Spleen (tissue), 7 donors: Measurements from ENCODE around the gene METTL21C.

Experiments used
- POLR2AphosphoS5 ChIP-seq, 3 donors: sonication (generic); formaldehyde crosslinking; IDR thresholded peaks; one replicate each; pipeline ENCODE4 v1.5.1; 2017; ENCODE audit warnings: antibody characterized with exemption in 3 of 3
- TF ChIP-seq, protein P1 (sequence below), 11 experiments: fragments of 200-600 bp in 7 of 11; fragments of 450-650 bp in 4 of 11; sonication (generic) in 4 of 11; IDR thresholded peaks in 8 of 11; conservative IDR thresholded peaks in 3 of 11; 1 replicate in 7 of 11; 2 replicates in 4 of 11; pipeline versions ENCODE4 v1.4.0 to v1.8.0; 2016 to 2021; ENCODE audit warnings: antibody characterized with exemption in 11 of 11, inconsistent platforms in 4 of 11, mild to moderate bottlenecking in 1 of 11
- donor health status: DM: no; HTN: no; CAD: no; lungs with moderate emphysema.
- donor health status: DM: no; HTN: no; CAD: no.
- donor health status: DM: no; HTN: no; CAD: no.

DNA sequence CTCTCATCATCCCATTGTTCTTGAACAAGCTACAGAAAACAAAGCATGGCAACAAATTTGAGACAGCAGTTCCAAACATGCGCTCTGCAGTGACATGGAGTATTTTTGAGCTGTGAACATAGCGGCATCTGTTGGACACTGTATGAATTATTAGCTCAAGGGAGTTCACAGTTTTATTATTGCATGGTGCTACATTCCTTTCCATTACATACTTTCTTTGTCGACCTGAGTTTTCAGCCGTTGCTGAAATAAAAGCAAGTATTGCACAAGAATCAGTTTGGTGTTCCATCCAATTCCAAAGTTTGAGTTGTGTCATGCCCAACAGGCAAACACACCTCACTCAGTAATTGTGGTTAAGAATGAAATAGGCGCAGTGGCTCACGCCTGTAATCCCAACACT, 30.1 kb upstream of the METTL21C start:
- TF ChIP-seq, protein P1, sequence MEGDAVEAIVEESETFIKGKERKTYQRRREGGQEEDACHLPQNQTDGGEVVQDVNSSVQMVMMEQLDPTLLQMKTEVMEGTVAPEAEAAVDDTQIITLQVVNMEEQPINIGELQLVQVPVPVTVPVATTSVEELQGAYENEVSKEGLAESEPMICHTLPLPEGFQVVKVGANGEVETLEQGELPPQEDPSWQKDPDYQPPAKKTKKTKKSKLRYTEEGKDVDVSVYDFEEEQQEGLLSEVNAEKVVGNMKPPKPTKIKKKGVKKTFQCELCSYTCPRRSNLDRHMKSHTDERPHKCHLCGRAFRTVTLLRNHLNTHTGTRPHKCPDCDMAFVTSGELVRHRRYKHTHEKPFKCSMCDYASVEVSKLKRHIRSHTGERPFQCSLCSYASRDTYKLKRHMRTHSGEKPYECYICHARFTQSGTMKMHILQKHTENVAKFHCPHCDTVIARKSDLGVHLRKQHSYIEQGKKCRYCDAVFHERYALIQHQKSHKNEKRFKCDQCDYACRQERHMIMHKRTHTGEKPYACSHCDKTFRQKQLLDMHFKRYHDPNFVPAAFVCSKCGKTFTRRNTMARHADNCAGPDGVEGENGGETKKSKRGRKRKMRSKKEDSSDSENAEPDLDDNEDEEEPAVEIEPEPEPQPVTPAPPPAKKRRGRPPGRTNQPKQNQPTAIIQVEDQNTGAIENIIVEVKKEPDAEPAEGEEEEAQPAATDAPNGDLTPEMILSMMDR (IDR thresholded peaks at IDR 0.05 in 8 of 11, conservative IDR thresholded peaks at IDR 0.05 in 3 of 11), result no peak
- TF ChIP-seq POLR2AphosphoS5 (IDR thresholded peaks at IDR 0.05), result no peak
